SK-N-DZ (cell line): Measurements from ENCODE around the gene PELI3.
"Not testable (repeated sequence)": the region's sequence is repeated elsewhere in the genome, so short reads cannot be mapped to it uniquely, and the experiment has no call there.

Experiments used
- DNase-seq: peaks from one replicate; pipeline ENCODE4 v3.0.0-alpha.2; 2015; ENCODE audit warnings: low spot score

PELI3 gene

GRCh38 chr11:66447012-66447411, 19.7 kb upstream of the PELI3 start:
- no peak for DNase-seq

GRCh38 chr11:66448523-66448922, 18.2 kb upstream of the PELI3 start:
- no peak for DNase-seq

DNA sequence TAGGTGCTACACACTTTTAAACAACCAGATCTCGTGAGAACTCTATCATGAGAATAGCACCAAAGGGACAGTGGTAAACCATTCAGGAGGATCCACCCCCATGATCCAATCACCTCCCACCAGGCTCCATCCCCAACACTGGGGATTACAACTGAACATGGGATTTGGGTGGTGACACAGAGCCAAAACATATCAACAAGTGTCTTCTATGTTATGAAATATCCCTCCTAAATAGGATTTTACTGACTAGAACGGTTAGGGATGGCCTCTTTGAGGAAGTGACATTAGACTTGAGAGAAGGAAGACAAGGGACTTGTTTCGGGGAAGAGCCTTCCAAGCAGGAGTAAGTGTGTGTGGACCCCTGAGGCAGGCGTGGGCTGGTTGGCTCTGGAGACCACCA, 16.1 kb upstream of the PELI3 start:
- DNase-seq, result no peak

DNA sequence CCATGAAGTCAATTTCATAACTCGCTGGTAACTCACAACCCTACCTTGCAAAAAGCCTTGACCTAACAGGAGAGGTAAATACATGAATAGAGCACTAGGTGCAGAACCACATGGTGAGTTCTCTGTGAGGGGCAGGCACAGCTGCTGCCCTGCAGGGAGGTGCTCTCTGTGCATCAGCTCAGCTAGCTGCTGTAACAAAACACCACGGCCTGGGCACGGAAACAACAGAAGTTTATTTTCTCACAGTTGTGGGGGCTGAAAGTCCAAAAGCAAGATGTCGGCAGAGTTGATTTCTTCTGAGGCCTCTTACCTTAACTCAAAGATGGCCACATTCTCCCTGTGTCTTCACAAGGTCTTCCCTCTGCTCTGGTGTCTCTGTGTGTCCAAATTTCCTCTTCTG, 15.0 kb upstream of the PELI3 start:
- DNase-seq, result no peak

DNA sequence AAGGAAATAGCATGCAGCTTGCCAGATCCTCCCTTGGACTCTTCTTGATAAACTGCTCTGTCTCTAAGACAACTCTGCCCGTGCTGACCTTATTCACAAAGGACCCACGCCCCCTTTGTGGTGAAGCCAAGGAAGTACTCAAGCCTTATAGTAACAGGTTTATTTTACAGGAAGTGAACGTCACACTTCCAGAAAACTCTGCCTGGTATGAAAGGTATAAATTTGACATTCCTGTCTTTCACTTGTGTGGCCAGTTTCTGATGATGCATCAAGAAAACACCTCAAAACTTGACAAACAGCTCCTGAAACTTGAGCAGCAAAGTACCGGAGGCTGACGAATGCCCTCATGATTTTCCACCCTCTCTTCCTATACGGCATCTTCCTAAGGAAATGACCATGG, 12.5 kb upstream of the PELI3 start:
- no peak for DNase-seq

DNA sequence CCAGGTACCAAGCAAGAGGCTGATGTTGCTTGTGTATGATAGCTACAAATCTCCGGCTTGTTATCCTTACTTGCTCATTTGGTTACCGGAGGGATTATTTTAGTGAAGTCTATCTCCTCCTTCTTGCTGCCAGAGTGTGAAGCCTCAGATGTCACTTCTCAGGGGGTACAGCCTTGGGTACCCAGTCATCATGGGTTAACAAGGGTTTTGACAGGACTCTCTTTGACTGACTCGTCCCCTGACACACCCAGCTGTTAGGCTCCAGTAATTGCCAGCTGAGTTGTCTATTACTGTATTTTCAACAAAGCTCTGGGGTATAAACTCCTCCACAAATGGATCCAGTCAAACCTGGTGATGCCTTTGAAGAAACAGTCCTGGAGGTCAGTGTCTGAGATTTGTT, 11.9 kb upstream of the PELI3 start:
- DNase-seq, result no peak

DNA sequence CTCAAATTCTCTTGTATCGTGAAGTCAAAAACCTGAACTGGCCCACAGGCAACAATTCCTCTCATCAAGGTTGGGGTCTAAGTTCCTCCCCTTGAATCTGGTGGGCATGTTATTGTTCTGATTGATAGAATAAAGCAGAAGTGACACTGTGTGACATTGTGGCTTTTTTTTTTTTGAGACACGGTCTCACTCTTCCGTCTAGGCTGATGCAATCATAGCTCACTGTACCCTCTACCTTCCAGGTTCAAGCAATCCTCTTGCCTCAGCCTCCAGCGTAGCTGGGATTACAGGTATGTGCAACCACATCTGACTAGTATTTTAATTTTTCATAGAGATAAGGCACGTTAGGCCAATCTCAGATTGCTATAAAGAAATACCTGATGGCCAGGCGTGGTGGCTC, 8.9 kb upstream of the PELI3 start:
- no peak for DNase-seq

DNA sequence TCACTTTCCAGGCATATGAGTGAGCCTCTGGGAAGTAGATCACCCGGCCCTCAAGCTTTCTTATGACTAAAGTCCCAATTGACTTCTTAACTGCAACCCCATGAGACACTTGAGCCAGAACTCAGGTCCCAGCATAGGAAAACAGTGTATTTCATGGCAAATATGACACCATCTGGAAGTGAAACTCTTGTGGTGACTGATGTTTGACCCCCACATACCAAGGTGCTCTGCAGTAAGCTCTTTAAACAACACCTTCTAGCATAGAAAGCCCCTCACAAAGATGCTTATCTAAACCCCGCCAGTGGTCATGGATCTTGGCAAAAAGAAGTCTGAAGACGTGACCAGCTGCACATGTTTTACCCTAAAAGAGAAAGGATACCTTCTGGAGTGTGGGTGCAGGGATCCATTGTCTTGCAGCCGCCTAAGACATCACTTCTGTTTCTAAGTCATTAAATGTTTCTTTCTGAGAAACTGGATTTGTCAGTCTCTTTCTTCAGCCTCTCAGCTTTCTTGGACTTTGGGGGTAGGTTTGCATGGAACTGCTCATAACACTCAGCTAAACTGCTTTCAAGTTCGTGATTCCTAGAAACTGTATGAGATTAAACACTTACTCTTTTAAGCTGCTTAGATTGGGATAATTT, 7.4 kb upstream of the PELI3 start:
- DNase-seq, result no peak

DNA sequence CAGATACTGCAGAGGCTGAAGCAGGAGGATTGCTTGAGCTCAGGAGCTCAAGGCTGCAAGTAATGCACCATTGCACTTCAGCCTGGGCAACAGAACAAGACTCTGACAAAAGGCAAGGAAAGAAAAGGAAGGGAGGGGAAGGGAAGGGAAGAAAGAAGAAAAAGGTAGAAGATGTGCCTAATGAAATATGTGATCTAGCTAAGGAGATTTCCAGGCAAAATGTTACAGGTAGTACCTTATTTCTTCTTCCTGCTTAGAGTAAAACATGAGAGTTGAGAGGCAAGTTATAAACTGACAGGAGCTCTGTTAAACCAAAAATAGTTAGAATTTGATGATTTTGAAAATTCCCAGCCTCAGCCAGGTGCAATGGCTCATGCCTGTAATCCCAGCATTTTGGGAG, 4.7 kb upstream of the PELI3 start:
- DNase-seq, result no peak

DNA sequence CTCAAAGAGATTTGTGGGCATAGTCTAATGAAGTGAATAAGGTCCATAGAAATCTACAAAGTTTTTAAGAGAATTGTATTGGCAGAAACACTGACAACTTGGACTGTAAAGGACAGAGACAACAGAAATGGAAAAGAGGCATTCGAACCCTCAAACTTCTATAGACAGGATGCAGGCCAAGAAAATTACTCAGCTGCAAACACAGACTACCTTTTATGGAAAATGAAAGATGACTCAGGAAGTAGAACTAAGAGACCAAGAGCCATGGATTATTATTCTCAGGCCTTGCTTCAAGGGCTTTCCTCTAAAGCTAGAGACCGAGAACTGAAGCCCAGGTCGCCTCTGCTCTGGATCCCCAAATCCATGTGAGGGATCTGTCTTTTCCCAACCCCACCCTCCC, 3.8 kb upstream of the PELI3 start:
- no peak for DNase-seq

GRCh38 chr11:66464116-66464515, 2.6 kb upstream of the PELI3 start:
- not testable (repeated sequence) for DNase-seq

DNA sequence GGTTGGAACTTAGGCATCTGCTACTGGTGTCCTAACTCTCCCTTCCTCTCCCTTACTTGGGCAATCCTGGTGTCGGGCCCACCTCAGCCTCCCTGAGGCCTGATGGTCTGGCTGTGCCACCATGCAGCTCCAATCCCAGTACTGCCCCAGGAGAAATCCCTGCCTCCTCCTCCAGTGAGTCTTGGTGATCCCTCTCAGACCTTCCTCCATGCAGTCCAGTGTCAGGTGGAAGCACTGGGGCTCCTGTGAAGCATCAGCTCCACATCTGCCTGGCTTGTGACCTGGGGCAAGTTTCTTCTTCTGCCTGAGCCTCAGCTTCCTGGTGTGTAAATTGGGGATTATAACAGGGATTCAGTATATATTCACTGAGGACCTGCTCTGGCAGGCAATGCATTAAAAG, 1.8 kb upstream of the PELI3 start:
- DNase-seq, result no peak

- no peak for DNase-seq
Observed at GRCh38 chr11:66465373-66466224, 1.1 kb upstream of the PELI3 start.

DNA sequence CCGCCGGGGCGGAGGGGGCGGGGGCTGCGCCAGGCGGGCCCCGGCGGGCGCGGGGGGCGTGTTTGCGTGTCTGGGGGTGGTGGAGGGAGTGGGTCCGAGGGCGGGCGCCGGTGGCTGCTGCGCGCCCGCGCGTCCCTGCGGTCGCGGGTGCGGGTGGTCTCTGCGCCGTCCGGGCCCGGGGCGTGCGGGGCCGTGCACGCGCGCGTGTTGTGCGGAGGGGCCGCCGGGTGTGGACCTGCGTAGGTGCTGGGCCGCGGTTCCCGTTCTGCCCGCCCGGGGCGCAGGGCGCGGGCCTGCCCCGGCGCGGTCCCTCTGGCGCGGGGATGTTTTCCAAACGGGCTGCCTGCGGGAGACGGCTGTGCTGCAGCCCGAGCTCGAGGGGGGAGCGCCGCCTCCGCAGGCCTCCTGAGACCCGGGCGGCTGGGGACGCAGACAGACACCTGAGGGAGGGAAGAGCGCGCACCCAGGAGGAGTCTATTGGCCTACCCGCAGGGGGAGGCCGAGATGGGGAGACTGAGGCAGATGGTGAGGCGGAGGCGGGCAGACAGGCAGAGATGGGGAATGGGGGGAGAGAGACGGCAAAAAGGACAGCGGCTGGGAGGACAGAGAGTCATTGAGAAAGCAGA, 442 bp downstream of the PELI3 start:
- DNase-seq, result no peak

DNA sequence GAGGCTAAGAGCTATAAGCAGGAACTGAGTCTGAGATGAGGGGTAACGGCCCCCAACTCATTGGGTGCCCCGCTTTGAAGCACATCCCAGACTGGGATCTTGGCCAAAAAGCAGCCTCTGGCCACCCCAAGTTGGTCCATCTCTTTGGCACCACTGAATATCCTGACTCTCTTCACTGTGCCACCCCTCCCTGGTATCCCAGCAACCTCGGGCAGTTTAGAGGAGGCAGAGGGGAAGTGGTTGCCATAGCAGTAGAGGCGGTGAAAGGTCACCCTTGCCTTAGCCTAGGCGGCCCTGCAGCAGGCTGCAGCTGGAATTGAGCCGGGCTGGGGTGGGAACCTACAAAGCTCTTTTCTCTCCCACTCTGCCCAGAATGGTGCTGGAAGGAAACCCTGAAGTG, 1.1 kb downstream of the PELI3 start:
- DNase-seq, result no peak

GRCh38 chr11:66468691-66469090, 2.0 kb downstream of the PELI3 start:
- no peak for DNase-seq

DNA sequence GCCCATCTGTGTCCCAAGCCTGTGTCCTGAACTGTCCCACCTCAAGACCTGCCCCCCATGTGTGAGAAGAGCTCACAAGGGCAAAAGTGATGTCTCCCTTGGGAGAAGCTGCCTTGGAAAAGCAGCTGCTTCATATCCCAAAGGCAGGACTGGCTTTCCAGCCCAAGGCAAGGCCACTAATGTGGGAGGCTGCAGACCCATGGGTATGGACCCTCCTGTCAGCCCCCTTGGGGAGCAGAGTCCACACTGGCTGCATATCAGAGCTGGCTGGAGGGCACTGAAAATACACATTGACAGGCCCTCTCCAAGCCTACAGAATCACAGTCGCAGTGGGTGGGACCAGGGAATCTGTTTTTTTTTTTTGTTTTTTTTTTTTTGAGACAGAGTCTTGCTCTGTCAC, 2.7 kb downstream of the PELI3 start:
- DNase-seq, result no peak

- no peak for DNase-seq
Observed at GRCh38 chr11:66470015-66470414, 3.3 kb downstream of the PELI3 start.

GRCh38 chr11:66471142-66471541, 4.4 kb downstream of the PELI3 start:
- DNase-seq, result no peak

- no peak for DNase-seq
Observed at GRCh38 chr11:66472054-66472453, 5.3 kb downstream of the PELI3 start.

GRCh38 chr11:66473167-66473566, 6.5 kb downstream of the PELI3 start:
- no peak for DNase-seq

GRCh38 chr11:66473608-66474515, 7.2 kb downstream of the PELI3 start:
- DNase-seq, result no peak
